SJCRH30 (cell line): Measurements from ENCODE around the gene SLC7A10. TPM values are rescaled to one million over a fixed set of nuclear protein-coding genes. Genes with fewer than 3 reads are reported as not detected.
"Not testable (repeated sequence)": the region's sequence is repeated elsewhere in the genome, so short reads cannot be mapped to it uniquely, and the experiment has no call there.

Source experiments
- DNase-seq, 2 experiments: peaks; one replicate each; pipeline ENCODE4 v3.0.0-alpha.2; 2015 to 2020
- H3K27ac ChIP-seq: fragments of 250-450 bp; sonication (Bioruptor Pico); 2 replicates; pipeline ENCODE4 v1.5.1; 2020; ENCODE audit warnings: mild to moderate bottlenecking, moderate library complexity
- H3K27me3 ChIP-seq: fragments of 250-450 bp; sonication (Bioruptor Pico); 2 replicates; pipeline ENCODE4 v1.5.1; 2020; ENCODE audit warnings: mild to moderate bottlenecking, moderate library complexity
- H3K36me3 ChIP-seq: fragments of 250-450 bp; sonication (Bioruptor Pico); 2 replicates; pipeline ENCODE4 v1.5.1; 2020; ENCODE audit warnings: mild to moderate bottlenecking, moderate library complexity
- H3K4me1 ChIP-seq: fragments of 250-450 bp; sonication (Bioruptor Pico); 2 replicates; pipeline ENCODE4 v1.5.1; 2020; ENCODE audit warnings: mild to moderate bottlenecking, moderate library complexity
- H3K4me3 ChIP-seq: fragments of 250-450 bp; sonication (Bioruptor Pico); 2 replicates; pipeline ENCODE4 v1.5.1; 2020; ENCODE audit warnings: mild to moderate bottlenecking, moderate library complexity
- H3K9me3 ChIP-seq: fragments of 250-450 bp; sonication (Bioruptor Pico); replicated peaks from 2 replicates; pipeline ENCODE4 v1.5.1; 2020; ENCODE audit warnings: mild to moderate bottlenecking, moderate library complexity
- total RNA-seq: library from RNA; depleted of rRNA; stranded (reverse); fragments of >200 nt; shearing (Covaris generic); gene quantifications from 2 replicates; pipeline ENCODE4 v1.2.3, GENCODE V29; 2014

Gene SLC7A10
- total RNA-seq, 1 experiment from 2014 or later, result not detected

DNA sequence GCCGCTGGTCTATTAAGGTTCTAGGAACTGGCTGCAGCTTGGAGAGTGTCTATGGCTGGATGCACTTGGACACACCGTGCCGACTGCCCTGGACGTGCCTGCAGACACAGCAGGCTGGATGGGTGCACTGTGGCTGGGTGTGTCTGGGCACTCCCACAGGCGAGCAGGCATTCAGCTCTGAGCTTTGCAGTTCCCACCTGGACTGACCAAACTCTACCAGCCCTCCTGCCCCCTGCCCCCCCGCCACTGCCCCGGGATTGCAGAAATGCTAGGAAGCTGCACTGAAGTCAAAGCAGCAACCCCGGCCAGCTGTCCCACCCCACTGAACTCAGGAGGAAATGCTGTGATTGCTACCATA is 38.5 kb downstream of the SLC7A10 start:
- H3K4me3 ChIP-seq, result no peak overlapping the region
- DNase-seq, result no peak
- no peaks in the 10 kb centered on the region for H3K9me3 ChIP-seq
- no peak overlapping the region for H3K27ac ChIP-seq
- H3K36me3 ChIP-seq, result no peaks in the 10 kb centered on the region
- H3K27me3 ChIP-seq, result 0 out of 2 replicates have a peak, but pooled peaks cover 3% of the 10 kb centered on the region
- H3K4me1 ChIP-seq, result no peaks in the 10 kb centered on the region

GRCh38 chr19:33186431-33187182 is 39.0 kb downstream of the SLC7A10 start:
- no peaks in the 10 kb centered on the region for H3K36me3 ChIP-seq
- H3K4me1 ChIP-seq, result no peaks in the 10 kb centered on the region
- H3K27ac ChIP-seq, result no peak overlapping the region
- no peak overlapping the region for H3K4me3 ChIP-seq
- DNase-seq, result no peak
- H3K27me3 ChIP-seq, result 0 out of 2 replicates have a peak, but pooled peaks cover 3% of the 10 kb centered on the region
- H3K9me3 ChIP-seq, result no peaks in the 10 kb centered on the region

- peak overlapping the region; percentile 49 for H3K4me3 ChIP-seq
- H3K27ac ChIP-seq, result no peak overlapping the region
- H3K4me1 ChIP-seq, result peaks cover 4% of the 10 kb centered on the region
- no peaks in the 10 kb centered on the region for H3K9me3 ChIP-seq
- DNase-seq, result no peak
- no peaks in the 10 kb centered on the region for H3K36me3 ChIP-seq
- H3K27me3 ChIP-seq, result no peaks in the 10 kb centered on the region
Measured at GRCh38 chr19:33177417-33177979, 48.2 kb downstream of the SLC7A10 start.

DNA sequence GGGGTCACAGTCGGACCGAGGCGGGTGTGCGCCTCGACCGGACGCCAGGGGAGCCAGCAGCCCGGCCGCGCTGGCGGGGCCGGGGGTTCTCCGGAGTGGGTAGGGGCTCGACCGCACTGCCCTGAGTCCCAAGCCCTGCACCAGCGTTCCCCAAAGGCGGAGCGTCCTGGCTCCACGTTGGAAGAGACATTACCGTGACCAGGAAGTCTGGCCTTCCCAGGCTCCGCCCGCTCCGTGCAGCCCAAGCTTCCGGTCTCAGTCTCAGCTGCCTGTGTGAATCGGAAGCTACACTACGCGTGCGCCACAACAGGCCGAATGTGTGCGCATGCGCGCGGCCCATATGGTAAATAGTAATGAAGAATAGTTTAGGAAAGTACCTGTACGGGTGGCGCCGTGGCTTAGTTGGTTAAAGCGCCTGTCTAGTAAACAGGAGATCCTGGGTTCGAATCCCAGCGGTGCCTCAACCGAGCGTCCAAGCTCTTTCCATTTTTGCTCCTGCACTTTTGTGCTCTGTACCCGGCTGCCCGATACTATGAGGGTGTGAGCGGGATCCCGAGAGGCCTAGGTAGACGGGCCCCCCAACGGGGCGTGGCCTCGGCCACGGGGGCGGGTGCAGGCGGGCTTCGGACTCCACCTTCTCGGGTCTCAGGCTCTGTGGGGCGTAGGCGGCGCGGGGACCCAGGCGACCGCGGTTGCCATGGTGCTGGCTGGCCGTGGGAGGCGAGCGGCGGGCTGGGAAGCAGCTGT is 48.8 kb downstream of the SLC7A10 start:
- H3K27me3 ChIP-seq, result no peaks in the 10 kb centered on the region
- H3K27ac ChIP-seq, result peak overlapping the region; percentile 79
- H3K36me3 ChIP-seq, result no peaks in the 10 kb centered on the region
- DNase-seq, result peak; percentile 100
- no peaks in the 10 kb centered on the region for H3K9me3 ChIP-seq
- peak overlapping the region; percentile 79 for H3K4me3 ChIP-seq
- H3K4me1 ChIP-seq, result peaks cover 4% of the 10 kb centered on the region

DNA sequence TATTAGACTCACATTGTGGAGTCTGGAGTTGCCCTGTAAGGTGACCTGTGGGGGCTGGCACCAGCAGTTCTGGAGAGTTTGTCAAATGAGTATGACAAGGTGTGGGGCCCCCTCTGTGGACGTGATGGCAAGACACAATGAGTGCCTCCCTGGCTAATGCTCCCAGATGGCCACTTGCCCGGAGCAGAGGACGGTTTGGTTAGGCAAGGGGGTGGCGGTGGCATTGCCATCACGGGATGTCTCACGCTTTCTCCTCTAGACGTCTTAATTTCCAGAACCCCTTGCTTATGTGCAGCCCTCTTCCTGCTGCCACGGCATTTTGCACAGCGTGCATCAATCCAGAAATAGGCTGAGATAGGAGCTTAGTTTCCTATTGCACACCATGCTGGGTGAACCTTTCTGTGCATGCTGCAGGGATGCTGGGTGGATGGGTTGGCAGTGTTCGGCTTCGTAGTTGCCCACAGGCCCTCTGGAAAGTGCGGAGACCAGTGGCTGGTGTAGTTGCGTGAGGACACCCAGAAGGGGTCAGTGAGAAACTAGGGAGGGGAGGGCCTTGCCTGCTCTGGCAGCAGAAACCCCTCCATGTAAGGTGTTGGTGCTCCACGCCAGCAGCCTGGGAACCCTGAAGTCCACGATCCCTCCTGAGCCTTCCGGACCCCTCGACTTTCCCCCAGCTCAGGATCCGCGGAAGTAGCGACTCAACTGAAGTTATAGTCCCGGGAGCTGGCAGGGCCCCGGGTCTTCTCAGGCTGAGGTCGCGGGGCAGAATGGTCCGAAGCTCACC is 49.6 kb downstream of the SLC7A10 start:
- peaks cover 11% of the 10 kb centered on the region for H3K4me1 ChIP-seq
- peak overlapping the region; percentile 79 for H3K4me3 ChIP-seq
- no peaks in the 10 kb centered on the region for H3K27me3 ChIP-seq
- no peaks in the 10 kb centered on the region for H3K9me3 ChIP-seq
- H3K36me3 ChIP-seq, result no peaks in the 10 kb centered on the region
- peak; percentile 63 for DNase-seq
- peak overlapping the region; percentile 79 for H3K27ac ChIP-seq

DNA sequence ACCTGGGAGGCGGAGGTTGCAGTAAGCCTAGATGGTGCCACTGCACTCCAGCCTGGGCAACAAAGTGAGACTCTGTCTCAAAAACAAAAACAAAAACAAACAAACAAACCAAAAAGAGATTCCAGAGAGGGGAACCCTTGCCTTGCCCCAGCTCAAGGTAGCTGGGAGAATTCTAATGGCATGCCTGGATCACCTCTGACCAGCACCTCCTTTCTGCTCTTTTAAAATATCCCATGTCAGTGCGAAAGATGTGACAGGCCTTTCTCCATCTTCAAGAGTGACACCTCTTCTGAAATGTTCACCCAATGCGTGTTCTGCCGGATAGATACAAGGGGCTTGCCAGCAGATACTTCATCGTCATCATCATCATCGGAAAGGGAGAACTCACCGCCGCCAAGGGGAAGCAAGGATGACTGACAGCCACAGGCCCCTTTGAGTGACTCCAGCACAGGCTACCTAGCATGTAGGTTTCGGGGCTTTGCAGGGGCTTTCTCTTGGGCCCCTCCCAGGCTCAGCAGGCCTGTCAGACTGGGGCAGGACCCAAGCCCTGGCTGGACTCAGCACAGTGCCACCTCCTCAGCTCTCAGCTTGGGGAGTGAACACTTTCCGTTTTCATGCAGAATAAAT is 50.4 kb downstream of the SLC7A10 start:
- no peak for DNase-seq
- no peak overlapping the region for H3K27ac ChIP-seq
- no peaks in the 10 kb centered on the region for H3K9me3 ChIP-seq
- H3K4me3 ChIP-seq, result no peak overlapping the region
- peaks cover 11% of the 10 kb centered on the region for H3K4me1 ChIP-seq
- no peaks in the 10 kb centered on the region for H3K27me3 ChIP-seq
- H3K36me3 ChIP-seq, result no peaks in the 10 kb centered on the region

GRCh38 chr19:33174186-33174585 is 51.5 kb downstream of the SLC7A10 start:
- DNase-seq, result no peak

GRCh38 chr19:33171916-33172359 is 53.7 kb downstream of the SLC7A10 start:
- no peaks in the 10 kb centered on the region for H3K27me3 ChIP-seq
- DNase-seq, result no peak
- H3K4me1 ChIP-seq, result peaks cover 11% of the 10 kb centered on the region
- no peak overlapping the region for H3K4me3 ChIP-seq
- H3K36me3 ChIP-seq, result no peaks in the 10 kb centered on the region
- H3K9me3 ChIP-seq, result no peaks in the 10 kb centered on the region
- H3K27ac ChIP-seq, result no peak overlapping the region

More at GRCh38 chr19:33174186-33174585, 51.5 kb downstream of the SLC7A10 start:
- Histone ChIP-seq H3K36me3 (no peaks in the 10 kb centered on the region), H3K27ac (no peak overlapping the region), H3K4me1 (peaks cover 11% of the 10 kb centered on the region), H3K27me3 (no peaks in the 10 kb centered on the region), H3K9me3 (no peaks in the 10 kb centered on the region), H3K4me3 (no peak overlapping the region)

DNA sequence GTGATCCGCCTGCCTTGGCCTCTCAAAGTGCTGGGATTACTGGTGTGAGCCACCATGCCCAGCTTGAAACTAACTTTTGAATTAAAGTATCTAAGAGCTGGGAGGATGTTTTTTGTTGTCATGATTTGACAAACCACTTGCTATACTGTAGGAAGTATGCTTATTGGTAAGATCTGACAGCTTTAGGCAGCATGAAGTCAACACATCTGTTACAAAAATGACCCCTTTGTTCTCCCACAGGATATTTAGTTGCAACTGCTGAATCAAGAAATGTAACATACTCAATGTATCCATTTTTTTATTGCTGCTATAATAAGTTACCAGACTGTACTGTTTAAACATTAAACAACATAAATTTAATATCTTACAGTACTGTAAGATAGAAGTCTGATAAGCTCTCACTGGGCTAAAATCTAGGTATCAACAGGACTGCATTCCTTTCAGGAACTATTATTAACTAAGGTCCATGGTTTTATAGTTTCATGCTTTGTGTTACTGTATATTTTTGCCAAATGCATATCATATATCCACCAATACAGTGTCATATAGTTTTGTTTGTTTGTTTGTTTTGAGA is 54.3 kb downstream of the SLC7A10 start:
- Histone ChIP-seq H3K36me3 (no peaks in the 10 kb centered on the region), H3K4me1 (peaks cover 11% of the 10 kb centered on the region), H3K9me3 (no peaks in the 10 kb centered on the region), H3K4me3 (no peak overlapping the region), H3K27ac (no peak overlapping the region), H3K27me3 (no peaks in the 10 kb centered on the region)
- no peak for DNase-seq

- H3K4me1 ChIP-seq, result peaks cover 7% of the 10 kb centered on the region; the same call in 1 of the 2 replicates
Measured at GRCh38 chr19:33168528-33168927, 57.1 kb downstream of the SLC7A10 start.

DNA sequence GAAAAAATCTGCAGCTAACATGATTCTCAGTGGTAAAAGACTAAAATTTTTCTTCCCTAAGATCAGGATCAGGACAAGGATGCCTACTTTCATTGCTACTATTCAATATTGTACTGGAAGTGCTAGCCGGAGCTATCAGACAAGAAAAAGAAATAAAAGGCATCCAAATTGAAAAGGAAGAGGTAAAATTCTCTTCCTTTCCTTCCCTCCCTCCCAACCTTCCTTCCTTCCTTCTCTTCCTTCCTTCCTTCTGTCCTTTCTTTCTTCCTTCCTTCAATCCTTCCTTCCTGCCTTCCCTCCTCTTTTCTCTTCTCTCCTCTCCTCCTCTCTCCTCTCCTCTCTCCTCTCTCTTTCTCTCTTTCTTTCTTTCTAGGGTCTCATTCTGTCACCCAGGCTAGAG is 58.2 kb downstream of the SLC7A10 start:
- Histone ChIP-seq H3K27me3 (no peaks in the 10 kb centered on the region), H3K9me3 (no peaks in the 10 kb centered on the region), H3K4me3 (no peak overlapping the region), H3K36me3 (no peaks in the 10 kb centered on the region), H3K4me1 (peaks cover 7% of the 10 kb centered on the region; the same call in 1 of the 2 replicates), H3K27ac (no peak overlapping the region)
- no peak for DNase-seq

More at GRCh38 chr19:33168528-33168927, 57.1 kb downstream of the SLC7A10 start:
- Histone ChIP-seq H3K36me3 (no peaks in the 10 kb centered on the region), H3K27me3 (no peaks in the 10 kb centered on the region), H3K27ac (no peak overlapping the region), H3K9me3 (no peaks in the 10 kb centered on the region), H3K4me3 (no peak overlapping the region)
- DNase-seq, result no peak

DNA sequence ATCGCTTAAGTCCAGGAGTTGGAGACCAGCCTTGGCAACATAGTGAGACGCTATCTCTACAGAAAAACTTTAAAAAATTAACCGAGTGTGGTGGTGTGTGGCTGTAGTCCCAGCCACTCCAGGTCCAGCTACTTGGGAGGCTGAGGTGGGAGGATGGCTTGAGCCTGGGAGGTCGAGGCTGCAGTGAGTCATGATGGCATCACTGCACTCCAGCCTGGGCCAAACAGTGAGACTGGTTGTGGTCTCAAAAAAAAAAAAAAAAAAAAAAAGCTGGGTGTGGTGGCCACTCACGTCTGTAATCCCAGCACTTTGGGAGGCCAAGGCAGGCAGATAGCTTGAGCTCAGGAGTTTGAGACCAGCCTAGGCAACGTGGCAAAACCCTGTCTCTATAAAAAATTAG is 59.6 kb downstream of the SLC7A10 start:
- not testable (repeated sequence) for H3K36me3 ChIP-seq, H3K27me3 ChIP-seq, H3K27ac ChIP-seq, DNase-seq, H3K4me3 ChIP-seq, H3K4me1 ChIP-seq, H3K9me3 ChIP-seq

DNA sequence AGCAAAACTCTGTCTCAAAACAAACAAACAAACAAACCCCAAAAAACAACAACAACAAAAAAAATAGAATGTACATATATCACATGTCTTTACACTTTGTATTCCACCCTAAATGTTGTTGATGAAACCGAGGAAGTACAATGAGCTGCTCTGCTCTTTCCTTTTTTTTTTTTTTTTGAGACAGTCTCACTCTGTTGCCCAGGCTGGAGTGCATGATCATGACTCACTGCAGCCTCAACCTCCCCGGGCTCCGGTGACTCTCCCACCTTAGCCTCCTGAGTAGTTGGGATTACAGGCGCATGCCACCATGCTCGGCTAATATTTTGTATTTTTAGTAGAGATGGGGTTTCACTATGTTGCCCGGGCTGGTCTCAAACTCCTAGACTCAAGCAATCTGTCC is 62.2 kb downstream of the SLC7A10 start:
- H3K27me3 ChIP-seq, result no peaks in the 10 kb centered on the region
- no peaks in the 10 kb centered on the region for H3K9me3 ChIP-seq
- no peaks in the 10 kb centered on the region for H3K4me1 ChIP-seq
- DNase-seq, result no peak
- no peak overlapping the region for H3K27ac ChIP-seq
- H3K36me3 ChIP-seq, result no peaks in the 10 kb centered on the region
- no peak overlapping the region for H3K4me3 ChIP-seq

DNA sequence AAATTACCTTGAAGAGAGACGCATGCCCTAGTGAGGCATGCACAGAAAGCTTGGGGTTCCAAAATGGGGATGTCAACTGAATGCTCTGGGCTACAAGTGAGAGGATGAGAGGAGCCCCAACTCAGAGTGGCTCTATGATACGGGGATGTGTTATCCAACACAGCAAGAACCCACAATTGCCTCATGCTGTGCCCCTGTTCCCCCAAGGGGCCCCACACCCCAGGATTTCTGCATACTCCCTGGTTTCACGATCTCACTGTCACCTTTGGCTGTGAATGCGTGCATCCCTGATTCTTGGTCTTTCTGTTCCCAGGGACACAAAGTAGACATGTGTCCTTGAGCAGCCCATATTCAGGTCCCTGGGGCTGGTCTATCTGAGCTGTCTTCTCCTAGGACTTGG is 64.4 kb downstream of the SLC7A10 start:
- no peaks in the 10 kb centered on the region for H3K36me3 ChIP-seq
- no peak overlapping the region for H3K27ac ChIP-seq
- H3K4me1 ChIP-seq, result no peaks in the 10 kb centered on the region
- H3K27me3 ChIP-seq, result no peaks in the 10 kb centered on the region
- H3K4me3 ChIP-seq, result no peak overlapping the region
- DNase-seq, result no peak
- no peaks in the 10 kb centered on the region for H3K9me3 ChIP-seq
